Endothelial cell (in vitro differentiated cells): ENCODE data around the gene ABCC8. TPM values are rescaled to one million over a fixed set of nuclear protein-coding genes. Genes with fewer than 3 reads are reported as not detected.

Experiments
- DNase-seq: peaks from one replicate; pipeline ENCODE4 v3.0.0; 2021; ENCODE audit warnings: low spot score
- H3K27ac Mint-ChIP-seq: one replicate; pipeline ENCODE4 v1.8.0; 2021; ENCODE audit warnings: mixed read lengths, inconsistent platforms; ENCODE audit not compliant: unreplicated experiment
- H3K27me3 Mint-ChIP-seq: one replicate; pipeline ENCODE4 v1.8.0; 2021; ENCODE audit warnings: mild to moderate bottlenecking, moderate library complexity, mixed read lengths, inconsistent platforms; ENCODE audit not compliant: unreplicated experiment
- H3K36me3 Mint-ChIP-seq: one replicate; pipeline ENCODE4 v1.8.0; 2021; ENCODE audit warnings: mild to moderate bottlenecking, low read depth, mixed read lengths, inconsistent platforms; ENCODE audit not compliant: unreplicated experiment
- H3K4me1 Mint-ChIP-seq: one replicate; pipeline ENCODE4 v1.8.0; 2021; ENCODE audit warnings: mild to moderate bottlenecking, mixed read lengths, inconsistent platforms; ENCODE audit not compliant: unreplicated experiment
- H3K4me3 Mint-ChIP-seq: one replicate; pipeline ENCODE4 v1.8.0; 2021; ENCODE audit warnings: mild to moderate bottlenecking, mixed read lengths, inconsistent platforms; ENCODE audit not compliant: unreplicated experiment
- H3K9me3 Mint-ChIP-seq: one replicate; pipeline ENCODE4 v1.8.0; 2021; ENCODE audit warnings: mixed read lengths, inconsistent platforms; ENCODE audit not compliant: unreplicated experiment
- total RNA-seq: library from RNA; stranded (reverse); fragmentation: NEBNext Ultra II Directional; extraction: Animal tissue kit (Norgen Biotek cat#: 25700); gene quantifications from one replicate; pipeline ENCODE4 v1.2.1, GENCODE V29; 2021; ENCODE audit not compliant: unreplicated experiment
- TF ChIP-seq, protein P1 (sequence below): fragments of 200-600 bp; sonication (generic); IDR thresholded peaks from one replicate; pipeline ENCODE4 v1.5.0; 2021; ENCODE audit warnings: antibody characterized with exemption; ENCODE audit not compliant: unreplicated experiment

The ABCC8 gene
- total RNA-seq, 1 donor from 2014 or later = not detected

DNA sequence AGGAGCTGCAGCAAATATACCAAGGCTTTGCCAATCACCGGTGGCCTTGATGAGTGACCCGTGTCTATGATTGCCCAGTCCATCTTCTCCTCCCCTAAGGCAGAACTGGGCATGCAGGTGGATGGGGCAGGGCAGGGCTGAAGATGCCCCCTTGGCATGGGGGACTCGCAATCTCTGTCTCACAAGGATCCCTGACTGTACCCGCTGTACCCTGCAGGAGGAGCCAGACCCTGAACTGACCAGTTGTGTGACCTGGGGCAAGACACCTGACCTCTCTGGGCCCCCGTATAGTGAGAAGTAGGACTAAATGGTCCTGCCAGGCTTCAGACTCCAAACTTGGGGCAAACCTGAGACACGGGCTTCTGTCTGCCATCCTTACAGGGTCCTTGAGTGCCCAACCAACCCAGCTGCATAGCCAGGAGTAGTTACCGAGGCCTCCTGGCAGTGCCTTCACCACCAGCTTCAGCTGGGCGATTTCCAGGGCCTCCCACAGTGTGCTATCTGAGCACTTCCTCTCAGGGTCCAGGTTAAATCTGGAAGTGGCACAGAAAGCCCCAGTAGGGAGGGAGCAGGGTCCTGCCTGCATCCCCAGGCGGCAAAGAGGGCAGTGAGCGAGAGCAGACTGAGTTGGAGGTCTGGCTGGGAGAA lies 81.8 kb downstream of the ABCC8 start:
- Mint-ChIP-seq H3K4me3 (no peak overlapping the region), H3K4me1 (no peaks in the 10 kb centered on the region), H3K36me3 (no peaks in the 10 kb centered on the region), H3K27me3 (peaks cover 13% of the 10 kb centered on the region), H3K9me3 (no peaks in the 10 kb centered on the region), H3K27ac (no peak overlapping the region)
- no peak for DNase-seq
- TF ChIP-seq, protein P1, sequence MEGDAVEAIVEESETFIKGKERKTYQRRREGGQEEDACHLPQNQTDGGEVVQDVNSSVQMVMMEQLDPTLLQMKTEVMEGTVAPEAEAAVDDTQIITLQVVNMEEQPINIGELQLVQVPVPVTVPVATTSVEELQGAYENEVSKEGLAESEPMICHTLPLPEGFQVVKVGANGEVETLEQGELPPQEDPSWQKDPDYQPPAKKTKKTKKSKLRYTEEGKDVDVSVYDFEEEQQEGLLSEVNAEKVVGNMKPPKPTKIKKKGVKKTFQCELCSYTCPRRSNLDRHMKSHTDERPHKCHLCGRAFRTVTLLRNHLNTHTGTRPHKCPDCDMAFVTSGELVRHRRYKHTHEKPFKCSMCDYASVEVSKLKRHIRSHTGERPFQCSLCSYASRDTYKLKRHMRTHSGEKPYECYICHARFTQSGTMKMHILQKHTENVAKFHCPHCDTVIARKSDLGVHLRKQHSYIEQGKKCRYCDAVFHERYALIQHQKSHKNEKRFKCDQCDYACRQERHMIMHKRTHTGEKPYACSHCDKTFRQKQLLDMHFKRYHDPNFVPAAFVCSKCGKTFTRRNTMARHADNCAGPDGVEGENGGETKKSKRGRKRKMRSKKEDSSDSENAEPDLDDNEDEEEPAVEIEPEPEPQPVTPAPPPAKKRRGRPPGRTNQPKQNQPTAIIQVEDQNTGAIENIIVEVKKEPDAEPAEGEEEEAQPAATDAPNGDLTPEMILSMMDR = no peak

DNA sequence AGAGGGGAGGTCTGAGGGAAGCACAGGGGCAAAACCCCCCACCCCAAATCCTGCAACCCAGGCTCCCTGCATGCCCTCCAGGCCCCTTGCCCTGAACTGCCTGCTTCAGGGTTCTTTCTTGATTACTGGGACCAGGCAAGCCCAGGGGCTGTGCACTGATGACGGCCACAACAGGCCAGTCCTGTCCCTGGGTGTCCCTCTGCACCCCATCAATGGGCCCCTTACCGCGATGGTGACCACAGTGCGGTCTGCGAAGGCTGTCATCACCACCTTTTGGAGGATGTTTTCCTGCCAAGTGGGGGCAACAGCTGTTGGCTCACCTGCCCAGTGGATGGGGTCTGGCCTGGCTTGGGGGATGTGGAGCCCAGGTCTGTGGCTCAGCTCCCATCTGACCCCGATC lies 83.2 kb downstream of the ABCC8 start:
- DNase-seq = no peak
- H3K9me3 Mint-ChIP-seq = no peaks in the 10 kb centered on the region
- no peaks in the 10 kb centered on the region for H3K36me3 Mint-ChIP-seq
- no peaks in the 10 kb centered on the region for H3K4me1 Mint-ChIP-seq
- H3K27me3 Mint-ChIP-seq = peaks cover 10% of the 10 kb centered on the region
- TF ChIP-seq, protein P1 = no peak
- H3K4me3 Mint-ChIP-seq = no peak overlapping the region
- H3K27ac Mint-ChIP-seq = no peak overlapping the region

DNA sequence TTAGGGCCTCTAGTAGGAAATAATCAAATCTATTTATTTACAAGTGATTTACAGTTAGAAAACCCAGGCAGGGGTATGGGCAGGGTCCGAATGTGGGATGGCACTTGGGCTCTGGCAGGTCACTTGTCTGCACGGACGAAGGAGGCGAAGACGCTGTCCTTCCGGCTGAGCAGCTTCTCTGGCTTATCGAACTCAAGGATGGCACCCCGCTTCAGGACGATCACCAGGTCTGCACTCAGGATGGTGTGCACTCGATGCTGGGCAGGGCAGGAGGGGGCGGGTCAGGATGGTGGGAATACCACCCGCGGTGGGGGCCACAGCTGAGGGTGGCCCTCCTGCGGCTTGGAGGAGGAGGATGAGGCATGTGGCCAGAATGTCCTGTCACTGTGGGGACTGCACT lies 83.8 kb downstream of the ABCC8 start:
- Mint-ChIP-seq H3K4me3 (no peak overlapping the region), H3K4me1 (no peaks in the 10 kb centered on the region), H3K9me3 (no peaks in the 10 kb centered on the region), H3K36me3 (no peaks in the 10 kb centered on the region), H3K27ac (no peak overlapping the region), H3K27me3 (peaks cover 12% of the 10 kb centered on the region)
- no peak for DNase-seq
- TF ChIP-seq, protein P1 = no peak

DNA sequence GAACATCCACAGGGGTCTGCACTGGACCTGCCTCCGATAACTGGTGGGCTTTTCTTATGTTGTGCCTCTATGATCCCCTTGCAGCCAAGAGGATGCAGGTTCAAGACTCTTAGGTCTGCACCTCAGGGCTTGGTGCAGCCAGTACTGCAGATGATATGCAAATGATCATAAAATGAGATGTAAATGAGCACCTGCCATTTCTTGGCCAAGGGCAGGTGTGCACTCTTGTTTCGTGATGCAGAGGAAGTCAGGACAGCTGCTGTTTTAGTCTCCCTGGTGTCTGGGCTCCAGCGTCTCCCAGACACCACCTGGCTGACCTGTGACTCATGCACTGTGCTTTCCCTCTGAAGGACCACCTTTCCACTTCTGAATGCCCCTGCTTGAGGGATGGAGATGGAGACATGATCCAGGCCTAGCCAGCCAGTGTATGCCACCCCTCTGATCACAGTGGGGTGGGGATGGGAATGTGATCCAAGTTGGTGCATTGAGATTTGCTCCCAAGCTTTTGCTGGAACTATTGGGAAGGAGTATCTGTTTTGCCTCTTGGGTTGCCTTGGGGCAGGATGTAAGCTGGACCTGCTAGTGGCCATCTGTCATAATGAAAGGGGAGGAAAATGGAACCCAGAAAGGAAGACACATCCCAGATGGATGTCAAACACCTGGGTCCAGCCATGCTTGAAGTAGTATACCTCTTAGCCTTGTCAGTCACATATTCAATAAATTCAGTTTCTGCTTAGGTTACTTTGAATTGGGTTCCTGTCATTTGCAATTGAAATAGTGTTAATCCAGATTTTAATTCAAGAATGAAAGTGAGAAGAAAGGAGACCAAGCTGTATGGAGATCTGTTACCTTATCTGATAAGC lies 84.9 kb downstream of the ABCC8 start:
- H3K27ac Mint-ChIP-seq = no peak overlapping the region
- peaks cover 17% of the 10 kb centered on the region for H3K27me3 Mint-ChIP-seq
- TF ChIP-seq, protein P1 = no peak
- no peaks in the 10 kb centered on the region for H3K4me1 Mint-ChIP-seq
- no peaks in the 10 kb centered on the region for H3K36me3 Mint-ChIP-seq
- DNase-seq = no peak
- H3K9me3 Mint-ChIP-seq = no peaks in the 10 kb centered on the region
- no peak overlapping the region for H3K4me3 Mint-ChIP-seq
